Activated T-cell treated with anti-CD3 and anti-CD28 coated beads, Interleukin-2, amount 50 U/mL, for 48 hours (primary cell): ENCODE data around the gene NR2F1-AS1.

ENCODE experiments used
- DNase-seq, 2 experiments: peaks; one replicate each; pipeline ENCODE4 v3.0.0-alpha.2; 2020

The NR2F1-AS1 gene

GRCh38 chr5:93382188-93382825 is 198.7 kb downstream of the NR2F1-AS1 start:
- no peak for DNase-seq

- no peak for DNase-seq
Observed at GRCh38 chr5:93381057-93381456, 200.0 kb downstream of the NR2F1-AS1 start.

GRCh38 chr5:93378073-93378472 is 202.9 kb downstream of the NR2F1-AS1 start:
- DNase-seq = no peak

- no peak for DNase-seq
Observed at GRCh38 chr5:93371893-93372292, 209.1 kb downstream of the NR2F1-AS1 start.

GRCh38 chr5:93364378-93364777 is 216.6 kb downstream of the NR2F1-AS1 start:
- DNase-seq = no peak

GRCh38 chr5:93360436-93361088 is 220.5 kb downstream of the NR2F1-AS1 start:
- DNase-seq = no peak

- no peak for DNase-seq
Observed at GRCh38 chr5:93359960-93360305, 221.1 kb downstream of the NR2F1-AS1 start.
